ENCODE results near the gene FAM24B.
"Not testable (repeated sequence)": the region's sequence is repeated elsewhere in the genome, so short reads cannot be mapped to it uniquely, and the experiment has no call there.

Gene FAM24B

DNA sequence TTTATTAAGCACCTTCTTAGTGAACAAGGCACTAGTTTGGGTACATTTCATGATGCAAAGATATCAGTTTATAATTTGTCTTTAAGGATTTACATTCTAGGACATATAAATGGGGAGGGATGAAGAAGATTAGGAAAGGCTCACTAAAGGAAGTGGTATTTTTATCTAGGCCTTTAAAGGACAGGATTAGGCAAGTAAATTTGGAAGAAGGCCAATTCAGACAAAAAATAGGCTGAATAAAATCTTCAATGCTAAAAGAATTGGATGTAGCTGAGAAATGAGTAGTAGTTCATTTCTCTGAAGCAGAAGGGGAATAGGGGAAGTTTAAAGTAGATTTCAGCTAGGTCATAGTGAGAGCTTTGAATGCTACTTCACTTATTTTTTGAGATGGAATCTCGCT lies 4.8 kb upstream of the FAM24B start:
- TF ChIP-seq, protein P1, sequence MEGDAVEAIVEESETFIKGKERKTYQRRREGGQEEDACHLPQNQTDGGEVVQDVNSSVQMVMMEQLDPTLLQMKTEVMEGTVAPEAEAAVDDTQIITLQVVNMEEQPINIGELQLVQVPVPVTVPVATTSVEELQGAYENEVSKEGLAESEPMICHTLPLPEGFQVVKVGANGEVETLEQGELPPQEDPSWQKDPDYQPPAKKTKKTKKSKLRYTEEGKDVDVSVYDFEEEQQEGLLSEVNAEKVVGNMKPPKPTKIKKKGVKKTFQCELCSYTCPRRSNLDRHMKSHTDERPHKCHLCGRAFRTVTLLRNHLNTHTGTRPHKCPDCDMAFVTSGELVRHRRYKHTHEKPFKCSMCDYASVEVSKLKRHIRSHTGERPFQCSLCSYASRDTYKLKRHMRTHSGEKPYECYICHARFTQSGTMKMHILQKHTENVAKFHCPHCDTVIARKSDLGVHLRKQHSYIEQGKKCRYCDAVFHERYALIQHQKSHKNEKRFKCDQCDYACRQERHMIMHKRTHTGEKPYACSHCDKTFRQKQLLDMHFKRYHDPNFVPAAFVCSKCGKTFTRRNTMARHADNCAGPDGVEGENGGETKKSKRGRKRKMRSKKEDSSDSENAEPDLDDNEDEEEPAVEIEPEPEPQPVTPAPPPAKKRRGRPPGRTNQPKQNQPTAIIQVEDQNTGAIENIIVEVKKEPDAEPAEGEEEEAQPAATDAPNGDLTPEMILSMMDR (IDR thresholded peaks at IDR 0.05; ENCODE audit: low read depth, low read length, missing control alignments) = no peak
- no peak overlapping the region for H3K4me3 ChIP-seq (replicated peaks; ENCODE audit: low read depth, low read length)
- DNase-seq (ENCODE audit: extremely low read depth, low read depth) = no peak

DNA sequence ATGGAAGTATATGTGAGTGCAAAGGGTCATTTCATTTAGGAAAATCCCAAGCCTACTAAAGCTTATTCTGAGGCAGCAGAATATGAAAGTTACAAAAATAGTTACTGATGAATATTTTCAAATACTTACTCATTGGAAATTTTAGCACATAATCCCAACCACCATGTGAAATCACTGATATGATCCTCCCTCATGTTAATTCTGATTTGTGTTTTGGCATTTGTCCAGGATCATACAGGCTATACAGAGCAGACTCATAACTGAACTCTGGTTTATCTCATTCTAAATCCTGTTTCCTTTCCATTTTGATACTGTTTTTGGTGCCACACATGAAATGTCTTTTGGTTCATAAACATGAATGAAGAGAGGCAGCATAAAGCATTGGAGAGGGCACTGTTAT lies 3.4 kb upstream of the FAM24B start:
- DNase-seq (ENCODE audit: extremely low read depth, low read depth) = no peak
- TF ChIP-seq, protein P1 (IDR thresholded peaks at IDR 0.05; ENCODE audit: low read depth, low read length, missing control alignments) = no peak
- H3K4me3 ChIP-seq (replicated peaks; ENCODE audit: low read depth, low read length) = no peak overlapping the region

DNA sequence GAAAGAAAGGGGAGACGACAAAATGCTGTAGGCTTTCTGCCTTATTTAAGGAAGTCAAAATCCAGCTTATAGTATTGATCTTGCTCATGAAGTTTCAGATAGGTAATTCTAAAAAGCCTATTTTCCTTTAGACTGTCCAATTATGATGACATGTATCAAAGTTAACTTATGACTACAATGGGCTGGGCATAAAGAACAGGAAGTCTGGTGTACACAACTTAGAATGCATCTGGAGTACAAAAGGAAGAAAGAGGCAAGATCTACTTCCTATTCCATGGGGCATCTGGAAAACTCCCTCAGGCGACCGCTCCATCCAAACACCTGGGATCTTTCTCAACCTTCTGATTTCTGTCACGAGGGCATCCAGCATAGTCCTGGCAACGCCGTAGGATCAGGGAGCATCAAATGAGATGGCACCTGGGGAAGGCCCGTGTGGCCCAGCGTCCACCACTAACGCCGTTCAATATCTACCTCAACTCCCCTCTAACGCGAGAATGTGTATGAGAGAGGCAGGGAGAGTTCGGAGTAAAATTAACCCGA lies 512 bp downstream of the FAM24B start:
- no peak for DNase-seq (ENCODE audit: extremely low read depth, low read depth)
- peak overlapping the region; percentile 66 for H3K4me3 ChIP-seq (replicated peaks; ENCODE audit: low read depth, low read length)
- TF ChIP-seq, protein P1 (IDR thresholded peaks at IDR 0.05; ENCODE audit: low read depth, low read length, missing control alignments) = no peak

GRCh38 chr10:122877264-122877663 lies 2.1 kb downstream of the FAM24B start:
- H3K4me3 ChIP-seq (replicated peaks; ENCODE audit: low read depth, low read length) = no peak overlapping the region
- no peak for DNase-seq (ENCODE audit: extremely low read depth, low read depth)

GRCh38 chr10:122876467-122876855 lies 2.9 kb downstream of the FAM24B start:
- TF ChIP-seq, protein P1 (IDR thresholded peaks at IDR 0.05; ENCODE audit: low read depth, low read length, missing control alignments) = no peak
- no peak overlapping the region for H3K4me3 ChIP-seq (replicated peaks; ENCODE audit: low read depth, low read length)
- no peak for DNase-seq (ENCODE audit: extremely low read depth, low read depth)

More at GRCh38 chr10:122877264-122877663, 2.1 kb downstream of the FAM24B start:
- TF ChIP-seq, protein P1 (IDR thresholded peaks at IDR 0.05; ENCODE audit: low read depth, low read length, missing control alignments) = no peak

DNA sequence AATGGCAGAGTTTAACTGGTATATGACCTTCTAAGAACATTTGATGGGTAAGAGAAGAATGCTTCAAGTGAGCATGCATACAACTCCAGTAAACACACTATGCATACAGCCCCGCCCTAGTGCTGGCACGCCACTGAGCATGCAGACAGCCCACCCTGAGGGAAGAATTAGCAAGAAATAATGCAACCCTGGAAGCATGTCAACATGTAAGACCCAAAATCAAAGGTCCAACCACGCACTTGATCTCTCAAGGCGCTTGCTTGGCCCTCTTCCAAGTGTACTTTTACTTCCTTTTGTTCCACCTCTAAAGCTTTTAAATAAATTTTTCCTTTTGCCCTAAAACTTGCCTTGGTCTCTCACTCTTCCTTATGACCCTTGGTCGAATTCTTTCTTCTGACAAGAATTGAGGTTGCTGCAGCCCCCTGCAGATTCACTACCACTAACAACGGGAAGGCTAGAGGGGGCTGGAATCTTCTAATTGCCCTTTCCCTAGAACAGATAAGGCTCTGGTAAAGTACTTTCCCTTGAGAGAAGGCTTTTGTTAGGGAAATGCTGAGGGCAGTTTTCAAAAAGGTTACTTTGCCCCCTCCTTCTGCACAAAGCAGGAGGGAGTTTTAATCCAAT lies 3.4 kb downstream of the FAM24B start:
- TF ChIP-seq, protein P1 (IDR thresholded peaks at IDR 0.05; ENCODE audit: low read depth, low read length, missing control alignments) = no peak
- no peak for DNase-seq (ENCODE audit: extremely low read depth, low read depth)
- no peak overlapping the region for H3K4me3 ChIP-seq (replicated peaks; ENCODE audit: low read depth, low read length)

- not testable (repeated sequence) for DNase-seq (ENCODE audit: extremely low read depth, low read depth); H3K4me3 ChIP-seq (replicated peaks; ENCODE audit: low read depth, low read length)
Observed at GRCh38 chr10:122871947-122872346, 7.4 kb downstream of the FAM24B start.

- not testable (repeated sequence) for H3K4me3 ChIP-seq (replicated peaks; ENCODE audit: low read depth, low read length); DNase-seq (ENCODE audit: extremely low read depth, low read depth)
Observed at GRCh38 chr10:122868768-122869167, 10.6 kb downstream of the FAM24B start.

- DNase-seq (ENCODE audit: extremely low read depth, low read depth); H3K4me3 ChIP-seq (replicated peaks; ENCODE audit: low read depth, low read length): not testable (repeated sequence)
Observed at GRCh38 chr10:122866757-122867482, 12.5 kb downstream of the FAM24B start.

Data from HFF-Myc (cell line).